HUES64 (cell line): ENCODE measurements around the gene SORCS3. TPM values are rescaled to one million over a fixed set of nuclear protein-coding genes. Genes with fewer than 3 reads are reported as not detected.

Experiments used
- H3K27ac ChIP-seq: 2 replicates; pipeline ENCODE4 v1.7.0; 2013; ENCODE audit warnings: low read depth, low read length, inconsistent platforms
- H3K27me3 ChIP-seq: 2 replicates; pipeline ENCODE4 v1.6.1; 2013; ENCODE audit warnings: mild to moderate bottlenecking, low read length; ENCODE audit not compliant: insufficient read depth
- H3K36me3 ChIP-seq: 2 replicates; pipeline ENCODE4 v1.6.1; 2013; ENCODE audit warnings: mild to moderate bottlenecking, low read length; ENCODE audit not compliant: insufficient read depth
- H3K4me1 ChIP-seq: 2 replicates; pipeline ENCODE4 v1.6.1; 2013; ENCODE audit warnings: mild to moderate bottlenecking, low read length, moderate library complexity; ENCODE audit not compliant: insufficient read depth
- H3K4me3 ChIP-seq: 2 replicates; pipeline ENCODE4 v1.5.1; 2013; ENCODE audit warnings: mild to moderate bottlenecking, low read length, moderate library complexity
- H3K9ac ChIP-seq: 2 replicates; pipeline ENCODE4 v1.6.1; 2013; ENCODE audit warnings: mild to moderate bottlenecking, low read depth, low read length
- H3K9me3 ChIP-seq: 2 replicates; pipeline ENCODE4 v1.6.1; 2013; ENCODE audit warnings: low read depth, low read length; ENCODE audit not compliant: insufficient read depth
- WGBS: fragments of 150-250, 120-280 bp; methylation state at CpG from one replicate; pipeline ENCODE4 v1.1.7; 2013; ENCODE audit warnings: missing lambda C conversion rate; 5-methylcytosine and 5-hydroxymethylcytosine counted together
- polyA plus RNA-seq, 2 experiments: library from polyadenylated mRNA; stranded (reverse); fragments of 50-300 nt; gene quantifications; one replicate each; pipeline ENCODE4 v1.2.3, GENCODE V29; 2013

The SORCS3 gene
- 0.20 TPM for polyA plus RNA-seq (2013, experiment 1 of 2)
- polyA plus RNA-seq (2013, experiment 2 of 2) = 0.32 TPM

- no peaks in the 10 kb centered on the region for H3K4me1 ChIP-seq
- H3K9ac ChIP-seq = no peak within 1 kb of the TSS
- under 1% methylated on average over 96 of the region's 96 CpGs for WGBS
- H3K4me3 ChIP-seq = peak within 1 kb of the TSS; percentile 69
- H3K9me3 ChIP-seq = no peaks in the 10 kb centered on the region
- no peak within 1 kb of the TSS for H3K27ac ChIP-seq
- no peaks in the 10 kb centered on the region for H3K36me3 ChIP-seq
- H3K27me3 ChIP-seq = peaks cover 98% of the 10 kb centered on the region
Measured at GRCh38 chr10:104641187-104641936, at the start of gene SORCS3. SORCS3 (plus strand) TSS chr10:104641290.

- no peak overlapping the region for H3K9ac ChIP-seq
- H3K27me3 ChIP-seq = no peaks in the 10 kb centered on the region
Measured at GRCh38 chr10:104591441-104591840, 49.6 kb upstream of the SORCS3 start.

GRCh38 chr10:104601166-104601565 lies 39.9 kb upstream of the SORCS3 start:
- no CpG with 5 or more reads among the region's 1 CpG for WGBS
- Histone ChIP-seq H3K4me1 (no peaks in the 10 kb centered on the region), H3K4me3 (no peak overlapping the region), H3K9me3 (no peaks in the 10 kb centered on the region), H3K27ac (no peak overlapping the region), H3K9ac (no peak overlapping the region), H3K36me3 (no peaks in the 10 kb centered on the region), H3K27me3 (no peaks in the 10 kb centered on the region; the same call in 1 of the 2 replicates)

More at GRCh38 chr10:104591441-104591840, 49.6 kb upstream of the SORCS3 start:
- peaks cover 3% of the 10 kb centered on the region; the same call in 1 of the 2 replicates for H3K4me1 ChIP-seq
- no peak overlapping the region for H3K4me3 ChIP-seq
- 93% methylated on average over 3 of the region's 3 CpGs for WGBS
- H3K36me3 ChIP-seq = no peaks in the 10 kb centered on the region
- no peaks in the 10 kb centered on the region for H3K9me3 ChIP-seq
- no peak overlapping the region for H3K27ac ChIP-seq

GRCh38 chr10:104608091-104608828 lies 32.8 kb upstream of the SORCS3 start:
- no peaks in the 10 kb centered on the region for H3K4me1 ChIP-seq
- no peaks in the 10 kb centered on the region for H3K27me3 ChIP-seq
- H3K36me3 ChIP-seq = no peaks in the 10 kb centered on the region
- H3K27ac ChIP-seq = no peak overlapping the region
- no peak overlapping the region for H3K4me3 ChIP-seq
- H3K9ac ChIP-seq = no peak overlapping the region
- 89% methylated on average over 7 of the region's 7 CpGs for WGBS
- H3K9me3 ChIP-seq = peaks cover 35% of the 10 kb centered on the region

GRCh38 chr10:104612571-104613205 lies 28.4 kb upstream of the SORCS3 start:
- WGBS = 82% methylated on average over 6 of the region's 6 CpGs
- H3K9ac ChIP-seq = no peak overlapping the region
- no peak overlapping the region for H3K27ac ChIP-seq
- H3K27me3 ChIP-seq = no peaks in the 10 kb centered on the region
- peaks cover 35% of the 10 kb centered on the region for H3K9me3 ChIP-seq
- H3K4me1 ChIP-seq = no peaks in the 10 kb centered on the region
- no peak overlapping the region for H3K4me3 ChIP-seq
- no peaks in the 10 kb centered on the region for H3K36me3 ChIP-seq

- peaks cover 29% of the 10 kb centered on the region for H3K9me3 ChIP-seq
- H3K4me3 ChIP-seq = no peak overlapping the region
- H3K4me1 ChIP-seq = no peaks in the 10 kb centered on the region
- H3K27ac ChIP-seq = no peak overlapping the region
- no peaks in the 10 kb centered on the region for H3K36me3 ChIP-seq
- 100% methylated on average over 2 of the region's 2 CpGs for WGBS
- no peak overlapping the region for H3K9ac ChIP-seq
- no peaks in the 10 kb centered on the region for H3K27me3 ChIP-seq
Measured at GRCh38 chr10:104613406-104613805, 27.7 kb upstream of the SORCS3 start.

- H3K9ac ChIP-seq = no peak overlapping the region
- H3K4me1 ChIP-seq = no peaks in the 10 kb centered on the region
- H3K4me3 ChIP-seq = no peak overlapping the region
- 84% methylated on average over 6 of the region's 6 CpGs for WGBS
- H3K27me3 ChIP-seq = no peaks in the 10 kb centered on the region
- peaks cover 20% of the 10 kb centered on the region for H3K9me3 ChIP-seq
- H3K27ac ChIP-seq = no peak overlapping the region
- no peaks in the 10 kb centered on the region for H3K36me3 ChIP-seq
Measured at GRCh38 chr10:104614245-104614831, 26.8 kb upstream of the SORCS3 start.

- no peaks in the 10 kb centered on the region for H3K4me1 ChIP-seq
- H3K27ac ChIP-seq = no peak overlapping the region
- peaks cover 12% of the 10 kb centered on the region for H3K9me3 ChIP-seq
- H3K27me3 ChIP-seq = no peaks in the 10 kb centered on the region
- WGBS = 92% methylated on average over 2 of the region's 2 CpGs
- no peaks in the 10 kb centered on the region for H3K36me3 ChIP-seq
- no peak overlapping the region for H3K4me3 ChIP-seq
- H3K9ac ChIP-seq = no peak overlapping the region
Measured at GRCh38 chr10:104615136-104615535, 26.0 kb upstream of the SORCS3 start.

GRCh38 chr10:104617831-104618230 lies 23.3 kb upstream of the SORCS3 start:
- no peak overlapping the region for H3K27ac ChIP-seq
- WGBS = no CpG with 5 or more reads among the region's 2 CpGs
- no peak overlapping the region for H3K4me3 ChIP-seq
- H3K9ac ChIP-seq = no peak overlapping the region
- no peaks in the 10 kb centered on the region for H3K36me3 ChIP-seq
- no peaks in the 10 kb centered on the region for H3K27me3 ChIP-seq
- H3K4me1 ChIP-seq = no peaks in the 10 kb centered on the region
- H3K9me3 ChIP-seq = no peaks in the 10 kb centered on the region

- WGBS = 100% methylated on average over 1 of the region's 1 CpG
- H3K27me3 ChIP-seq = no peaks in the 10 kb centered on the region; the same call in 1 of the 2 replicates
Measured at GRCh38 chr10:104622175-104622574, 18.9 kb upstream of the SORCS3 start.

More at GRCh38 chr10:104622175-104622574, 18.9 kb upstream of the SORCS3 start:
- Histone ChIP-seq H3K4me3 (no peak overlapping the region), H3K4me1 (no peaks in the 10 kb centered on the region), H3K9ac (no peak overlapping the region), H3K27ac (no peak overlapping the region), H3K9me3 (no peaks in the 10 kb centered on the region), H3K36me3 (no peaks in the 10 kb centered on the region)
